GM12878 (cell line): ENCODE measurements around the gene ASMTL. TPM values are rescaled to one million over a fixed set of nuclear protein-coding genes. Genes with fewer than 3 reads are reported as not detected.
A peak's percentile ranks its signal among the peaks of the same experiment; 100 is the strongest.

Source experiments
- ATF2 ChIP-seq: IDR thresholded peaks from 2 replicates; pipeline ENCODE4 v1.6.1; 2012; ENCODE audit warnings: low read length, inconsistent platforms
- BCL11A ChIP-seq: IDR thresholded peaks from 2 replicates; pipeline ENCODE4 v1.6.1; 2011; ENCODE audit warnings: low read depth, low read length
- CUX1 ChIP-seq: IDR thresholded peaks from 2 replicates; pipeline ENCODE4 v1.6.1; 2012; ENCODE audit warnings: improper control_type of control experiment, low read depth, low read length; ENCODE audit not compliant: insufficient replicate concordance
- IRF3 ChIP-seq: fragments of 450-650 bp; IDR thresholded peaks from 2 replicates; pipeline ENCODE4 v1.6.1; 2014; ENCODE audit warnings: mild to moderate bottlenecking
- MEF2B ChIP-seq: fragments of 450-650 bp; IDR thresholded peaks from 2 replicates; pipeline ENCODE4 v1.6.1; 2018; ENCODE audit warnings: mild to moderate bottlenecking, moderate library complexity; ENCODE audit not compliant: partially characterized antibody, poor library complexity, severe bottlenecking
- NFIC ChIP-seq: IDR thresholded peaks from 2 replicates; pipeline ENCODE4 v1.6.1; 2012; ENCODE audit warnings: low read depth, mild to moderate bottlenecking, inconsistent platforms, low read length, moderate library complexity
- PML ChIP-seq: IDR thresholded peaks from 2 replicates; pipeline ENCODE4 v1.6.1; 2012; ENCODE audit warnings: low read length, inconsistent platforms
- POLR2A ChIP-seq: IDR thresholded peaks from 2 replicates; pipeline ENCODE4 v1.6.1; 2011; ENCODE audit warnings: low read depth, mild to moderate bottlenecking, low read length
- POLR2AphosphoS2 ChIP-seq: IDR thresholded peaks from 2 replicates; pipeline ENCODE4 v1.6.1; 2011; ENCODE audit warnings: low read depth, mild to moderate bottlenecking, low read length, improper control_type of control experiment, moderate library complexity
- RUNX3 ChIP-seq: IDR thresholded peaks from 2 replicates; pipeline ENCODE4 v1.6.1; 2012; ENCODE audit warnings: low read length, inconsistent platforms
- SIN3A ChIP-seq: IDR thresholded peaks from 2 replicates; pipeline ENCODE4 v1.6.1; 2012; ENCODE audit warnings: low read depth, low read length, improper control_type of control experiment
- SKIL ChIP-seq: fragments of 450-650 bp; IDR thresholded peaks from 2 replicates; pipeline ENCODE4 v1.6.1; 2017; ENCODE audit warnings: mild to moderate bottlenecking, low read depth, inconsistent platforms; ENCODE audit not compliant: poor library complexity, severe bottlenecking
- SMARCA5 ChIP-seq: fragments of 450-650 bp; IDR thresholded peaks from 2 replicates; pipeline ENCODE4 v1.6.1; 2017; ENCODE audit warnings: mild to moderate bottlenecking
- SUPT20H ChIP-seq: IDR thresholded peaks from 2 replicates; pipeline ENCODE4 v1.6.1; 2011; ENCODE audit warnings: low read depth, mild to moderate bottlenecking, low read length, moderate library complexity, borderline replicate concordance; ENCODE audit not compliant: control insufficient read depth
- SUZ12 ChIP-seq: fragments of 200-600 bp; sonication (generic); IDR thresholded peaks from one replicate; pipeline ENCODE4 v1.6.1; 2018; ENCODE audit warnings: antibody characterized with exemption, mild to moderate bottlenecking; ENCODE audit not compliant: unreplicated experiment
- USF2 ChIP-seq: IDR thresholded peaks from 2 replicates; pipeline ENCODE4 v1.6.1; 2011; ENCODE audit warnings: low read depth, low read length, improper control_type of control experiment, borderline replicate concordance
- YY1 ChIP-seq: IDR thresholded peaks from 2 replicates; pipeline ENCODE4 v1.6.1; 2011; ENCODE audit warnings: low read depth, mild to moderate bottlenecking, low read length
- ZNF217 ChIP-seq: fragments of 450-650 bp; IDR thresholded peaks from 2 replicates; pipeline ENCODE4 v1.6.1; 2017; ENCODE audit warnings: antibody characterized with exemption, mild to moderate bottlenecking
- ZNF24 ChIP-seq: fragments of 450-650 bp; IDR thresholded peaks from 2 replicates; pipeline ENCODE4 v1.6.1; 2017; ENCODE audit warnings: antibody characterized with exemption, mild to moderate bottlenecking
- ZNF274 ChIP-seq: IDR thresholded peaks from one replicate; pipeline ENCODE4 v1.8.0; 2011; ENCODE audit not compliant: insufficient read length, insufficient read depth
- polyA plus RNA-seq, 11 experiments: library from polyadenylated mRNA; depleted of rRNA in 4 of 11; unstranded in 6 of 11; stranded (reverse) in 5 of 11; fragments of >200 nt; fragmentation: Nextera tagmentation in 4 of 11; fragmentation: Illumina TruSeq in 1 of 11; extraction: Ambion mirVana in 4 of 11; extraction: Trizol in 1 of 11; gene quantifications; 1 replicate in 1 of 11; 2 replicates in 10 of 11; pipeline versions ENCODE4 v1.2.1 to v1.2.3, GENCODE V29; 2011 to 2016; ENCODE audit warnings: inconsistent platforms in 2 of 11, missing spikeins in 2 of 11, low read depth in 1 of 11
- total RNA-seq, 4 experiments: library from RNA; depleted of rRNA in 3 of 4; stranded (reverse); fragments of >200 nt in 3 of 4; fragmentation: Illumina TruSeq in 1 of 4; extraction: Trizol in 1 of 4; gene quantifications; 2 replicates each; pipeline versions ENCODE4 v1.2.1 to v1.2.3, GENCODE V29; 2013 to 2021

Gene ASMTL
- total and polyA plus RNA-seq, 10 of the 15 experiments (the other 5 are each of a cell fraction or from before 2014, with no cell fraction given), result 1.6 to 51.9 (median 32.1) TPM

GRCh38 chrX:1453951-1454785 is 1.5 kb upstream of the ASMTL start (continued):
- TF ChIP-seq MEF2B, result peak; percentile 32
- peak; percentile 85 for TF ChIP-seq YY1
- TF ChIP-seq ZNF24, result peak; percentile 88
- no peak for TF ChIP-seq NFIC
- TF ChIP-seq BCL11A, result no peak
- peak; percentile 86 for TF ChIP-seq SMARCA5
- TF ChIP-seq POLR2A, result no peak
- no peak for TF ChIP-seq CUX1
- peak; percentile 46 for TF ChIP-seq SKIL
- TF ChIP-seq SUPT20H, result no peak
- TF ChIP-seq SIN3A, result no peak
- no peak for TF ChIP-seq USF2
- no peak for TF ChIP-seq IRF3
- no peak for TF ChIP-seq PML
- peak; percentile 52; the same call in 1 of the 2 replicates for TF ChIP-seq ZNF217
- TF ChIP-seq RUNX3, result peak; percentile 56
- TF ChIP-seq SUZ12, result no peak
- TF ChIP-seq POLR2AphosphoS2, result no peak
- no peak for TF ChIP-seq ZNF274
- TF ChIP-seq ATF2, result no peak
